GM21447 (cell line): ENCODE data around the gene PANK4.
A peak's percentile ranks its signal among the peaks of the same experiment; 100 is the strongest.
"Not testable (repeated sequence)": the region's sequence is repeated elsewhere in the genome, so short reads cannot be mapped to it uniquely, and the experiment has no call there.

Experiments
- ATAC-seq: cut with Tn5 transposase; IDR thresholded peaks from one replicate; pipeline ENCODE4 v1.9.1; 2021; ENCODE audit not compliant: unreplicated experiment

The PANK4 gene

GRCh38 chr1:2525920-2526823 lies at the start of gene PANK4:
Gene PANK4, minus strand, starts transcription at chr1:2526596. Its CDS starts 9 bp downstream, at chr1:2526587.
- ATAC-seq: peak; percentile 72

GRCh38 chr1:2574350-2574749 lies 48.0 kb upstream of the PANK4 start:
- ATAC-seq: no peak

GRCh38 chr1:2573250-2573920 lies 47.0 kb upstream of the PANK4 start:
- no peak for ATAC-seq

DNA sequence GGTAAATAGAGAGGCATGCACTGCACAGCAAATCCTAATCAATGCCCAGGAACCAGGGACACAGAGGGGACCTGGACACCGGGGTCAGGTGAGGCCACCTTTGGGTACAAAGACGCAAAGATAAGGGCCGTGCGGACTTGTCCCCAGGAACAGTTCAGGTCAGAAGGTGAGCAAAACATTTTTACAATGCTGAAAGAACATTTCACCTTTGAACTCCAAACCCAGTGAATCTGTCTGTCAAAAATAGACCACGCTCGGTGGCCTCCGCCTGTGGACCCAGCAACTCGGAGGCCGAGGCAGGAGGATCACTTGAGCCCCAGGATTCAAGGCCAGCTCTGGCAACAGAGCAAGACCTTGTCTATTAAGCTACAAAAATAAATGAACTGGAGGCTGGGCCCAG lies 45.0 kb upstream of the PANK4 start:
- no peak for ATAC-seq

DNA sequence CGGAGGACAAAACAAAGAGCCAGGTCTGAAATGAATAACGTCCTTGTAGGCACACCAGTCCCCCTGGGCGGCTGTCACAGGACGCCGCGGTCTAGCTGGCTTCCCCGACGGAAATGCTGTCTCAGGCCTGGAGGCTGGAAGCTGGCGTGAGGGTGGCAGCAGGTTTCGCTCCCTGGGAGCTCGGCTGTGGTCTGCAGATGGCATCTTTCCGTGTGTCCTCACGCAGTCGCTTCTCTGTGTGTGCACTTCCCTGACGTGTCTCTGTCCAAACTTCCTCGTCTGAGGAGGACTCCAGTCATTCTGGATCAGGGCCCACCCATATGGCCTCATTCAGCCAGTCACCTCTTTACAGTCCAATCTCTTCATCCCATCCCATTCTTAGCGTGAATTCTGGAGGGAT lies 43.9 kb upstream of the PANK4 start:
- no peak for ATAC-seq

DNA sequence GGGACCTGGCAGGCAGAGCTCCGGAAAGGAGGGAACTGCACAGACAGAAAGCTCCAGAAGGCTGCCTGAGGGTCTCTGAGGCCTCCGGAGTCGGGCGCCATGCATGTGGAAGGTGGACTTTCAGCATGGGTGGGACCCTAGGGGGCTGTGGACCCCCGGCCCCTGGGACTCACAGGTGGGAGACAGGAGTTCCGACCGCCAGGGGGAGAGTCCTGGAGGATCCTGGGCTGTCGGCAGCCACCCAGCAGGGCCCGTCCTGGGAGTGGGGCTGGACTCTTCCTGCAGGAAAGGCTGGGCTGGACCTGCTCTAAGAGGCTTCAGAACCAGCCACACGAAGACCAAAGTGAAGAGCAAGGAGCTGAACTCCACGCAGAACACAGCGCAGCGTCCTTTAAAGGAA lies 43.3 kb upstream of the PANK4 start:
- not testable (repeated sequence) for ATAC-seq

DNA sequence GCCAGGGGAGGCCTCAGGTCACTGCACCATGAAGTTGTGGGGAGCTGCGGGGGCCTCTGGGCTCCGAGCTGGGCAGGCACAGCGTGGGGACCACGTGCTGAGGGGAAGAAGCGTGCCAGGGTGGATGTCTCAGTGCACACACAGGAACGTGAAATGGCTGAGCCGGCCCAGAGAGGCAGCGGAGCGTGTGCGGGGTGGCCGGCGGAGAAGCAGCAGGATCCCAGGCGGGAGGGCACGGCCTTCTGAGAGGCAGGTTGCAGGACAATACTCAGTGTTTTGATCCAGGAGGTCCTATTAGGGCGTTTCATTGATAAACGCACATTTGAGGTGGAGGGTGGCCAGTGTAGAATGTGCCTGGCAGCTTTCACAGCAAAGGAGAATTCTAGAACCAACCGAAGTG lies 42.7 kb upstream of the PANK4 start:
- ATAC-seq: no peak

GRCh38 chr1:2568187-2568816 lies 41.9 kb upstream of the PANK4 start:
- not testable (repeated sequence) for ATAC-seq

DNA sequence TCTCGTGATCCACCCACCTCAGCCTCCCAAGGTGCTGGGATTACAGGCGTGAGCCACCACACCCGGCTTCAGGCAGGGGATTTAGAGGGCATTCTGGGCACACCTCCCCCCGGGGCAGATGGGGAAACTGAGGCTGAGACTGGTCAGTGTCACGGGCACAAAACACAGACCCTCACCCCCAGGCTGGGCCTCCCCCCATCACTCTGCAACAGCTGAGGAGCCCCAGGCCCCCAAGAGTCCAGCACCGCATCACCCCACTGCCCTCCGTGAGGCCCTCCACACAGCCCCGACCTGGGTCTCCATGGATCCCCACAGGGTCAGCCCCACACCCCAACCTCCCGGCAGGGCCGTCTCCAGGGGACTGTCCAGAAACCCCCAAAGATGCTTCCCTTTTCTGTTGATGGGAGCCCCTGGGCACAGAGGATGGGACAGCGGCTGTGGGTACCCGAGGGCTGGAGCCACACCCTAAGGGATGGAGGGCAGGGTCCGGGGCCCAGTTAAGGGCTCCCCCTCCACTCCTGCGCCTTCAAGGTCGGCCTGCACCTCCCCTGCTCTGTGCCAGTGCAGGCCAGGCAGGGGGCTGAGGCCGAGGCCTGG lies 40.8 kb upstream of the PANK4 start:
- no peak for ATAC-seq

DNA sequence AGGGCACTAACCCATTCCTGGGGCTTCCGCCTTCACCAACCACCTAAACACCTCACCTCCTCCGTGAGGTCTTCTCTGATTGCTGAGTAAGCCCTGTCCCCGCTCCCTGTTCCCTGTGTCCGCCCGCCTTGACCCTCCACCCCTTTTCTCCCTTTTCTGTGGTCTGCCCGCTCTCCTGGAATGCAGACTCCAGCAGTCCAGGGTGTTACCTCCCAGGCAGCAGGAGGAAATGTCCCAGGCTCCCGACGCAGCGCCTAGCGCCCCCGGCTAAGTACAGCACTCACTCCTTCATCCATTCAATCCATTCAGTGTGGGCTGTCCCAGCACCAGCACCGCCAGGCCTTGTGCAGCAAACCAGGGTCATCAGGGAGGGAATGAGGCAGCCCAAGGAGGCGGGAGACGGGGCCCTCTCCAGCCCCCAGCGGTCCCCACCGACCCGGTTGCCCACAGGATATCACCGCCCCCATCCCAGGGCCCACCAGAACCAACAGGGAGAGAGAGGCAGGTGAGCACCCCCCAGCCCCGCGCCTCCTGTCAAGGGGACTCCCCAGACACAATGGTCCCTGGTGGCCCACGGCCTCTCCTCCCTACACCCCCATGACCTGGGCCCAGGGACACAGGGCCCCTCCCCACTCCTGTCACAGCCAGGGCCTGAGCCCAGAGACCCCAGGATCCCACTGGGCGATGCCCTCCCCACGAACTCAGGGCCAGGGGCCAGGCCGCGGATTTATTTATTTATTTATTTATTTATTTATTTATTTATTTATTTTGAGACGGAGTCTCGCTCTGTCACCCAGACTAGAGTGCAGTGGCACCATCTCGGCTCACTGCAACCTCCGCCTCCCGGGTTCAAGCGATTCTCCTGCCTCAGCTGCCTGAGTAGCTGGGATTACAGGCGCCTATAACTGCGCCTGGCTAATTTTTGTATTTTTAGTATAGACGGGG lies 40.0 kb upstream of the PANK4 start:
- no peak for ATAC-seq

DNA sequence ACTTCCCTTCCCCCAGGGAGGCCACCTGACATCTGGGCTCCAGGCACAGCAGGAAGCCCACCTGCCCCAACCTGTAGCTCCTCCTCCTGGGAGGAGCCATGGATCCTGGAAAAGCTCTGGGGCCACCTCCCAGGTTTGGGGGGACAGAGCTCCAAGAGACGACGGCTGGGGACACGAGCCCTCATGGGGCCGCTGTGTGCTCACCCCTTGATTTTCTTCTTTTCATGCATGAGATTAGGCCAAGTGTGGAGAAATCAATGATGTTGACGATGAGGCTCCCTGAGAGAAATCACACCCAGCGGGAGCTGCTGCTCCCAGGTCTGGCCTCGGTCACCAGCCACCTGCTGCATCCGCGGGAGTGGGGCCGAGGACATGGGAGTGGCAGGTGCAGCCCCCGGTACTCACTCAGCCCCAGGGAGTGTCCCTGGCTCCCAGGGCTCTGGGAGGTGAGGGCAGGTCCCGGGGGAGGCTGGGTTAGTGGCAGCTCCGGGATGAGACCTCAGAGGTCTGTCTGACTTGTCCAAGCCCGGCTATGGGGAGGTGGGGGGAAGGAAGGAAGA lies 38.5 kb upstream of the PANK4 start:
- no peak for ATAC-seq

GRCh38 chr1:2564006-2564814 lies 37.8 kb upstream of the PANK4 start:
- no peak for ATAC-seq

GRCh38 chr1:2563205-2563604 lies 36.8 kb upstream of the PANK4 start:
- ATAC-seq: no peak

DNA sequence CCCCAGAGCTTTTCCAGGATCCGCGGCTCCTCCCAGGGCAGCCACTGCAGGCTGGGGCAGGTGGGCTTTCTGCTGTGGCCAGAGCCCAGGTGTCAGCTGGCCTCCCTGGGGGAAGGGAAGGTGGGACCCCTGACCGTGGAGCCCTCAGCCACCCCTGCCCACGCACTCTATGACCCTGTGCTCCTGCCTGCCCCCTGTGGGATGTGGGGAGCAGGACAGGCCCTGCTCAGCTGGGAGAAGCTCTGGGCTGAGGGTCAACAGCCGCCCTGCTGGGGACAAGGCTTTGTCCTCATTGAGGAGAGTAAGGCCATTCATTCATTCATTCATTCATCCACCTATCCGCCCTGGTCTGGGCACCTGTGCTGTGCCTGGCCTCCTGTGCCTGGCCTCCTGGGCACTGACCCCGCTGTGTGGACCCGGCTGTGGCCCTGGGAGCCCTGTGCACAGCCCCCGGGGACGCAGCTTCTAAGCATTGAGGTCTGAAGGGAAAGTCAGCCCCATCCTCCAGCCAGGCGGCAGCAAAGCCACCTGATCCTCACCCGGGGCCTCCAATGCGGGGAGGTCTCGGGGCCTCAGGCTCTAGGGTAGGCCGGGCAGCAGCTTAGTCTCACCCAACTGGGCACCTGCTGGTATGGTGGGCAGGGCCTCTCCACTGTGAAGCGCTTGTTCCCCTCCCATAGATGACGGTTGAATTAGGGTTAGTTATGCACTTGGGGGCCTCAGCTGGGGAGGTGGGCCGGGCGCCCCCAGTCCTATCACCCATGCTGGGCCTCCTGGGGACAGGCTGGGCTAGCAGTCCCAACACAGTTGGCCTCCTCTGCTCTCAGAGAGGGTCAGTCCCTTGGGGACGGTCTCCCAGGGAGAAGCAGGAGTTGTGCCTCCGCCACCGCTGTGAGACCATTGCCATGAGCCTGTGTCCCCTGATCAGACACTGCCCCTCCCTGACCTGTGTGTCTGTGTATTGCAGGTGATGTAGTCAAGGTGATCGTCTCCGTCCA lies 35.8 kb upstream of the PANK4 start:
- ATAC-seq: no peak

DNA sequence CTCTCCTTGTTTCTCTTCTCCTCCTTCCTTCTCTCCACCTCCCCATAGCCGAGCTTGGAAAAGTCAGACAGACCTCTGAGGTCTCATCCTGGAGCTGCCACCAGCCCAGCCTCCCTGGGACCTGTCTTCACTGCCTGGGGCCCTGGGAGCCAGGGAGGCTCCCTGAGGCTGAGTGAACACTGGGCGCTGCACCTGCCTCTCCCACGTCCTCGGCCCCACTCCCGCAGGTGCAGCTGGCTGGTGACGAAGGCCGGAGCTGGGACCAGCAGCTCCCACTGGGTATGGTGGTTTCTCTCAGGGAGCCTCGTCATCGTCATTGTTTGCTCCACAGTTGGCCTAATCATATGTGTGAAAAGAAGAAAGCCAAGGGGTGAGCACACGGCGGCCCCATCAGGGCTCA lies 35.0 kb upstream of the PANK4 start:
- ATAC-seq: no peak

- no peak for ATAC-seq
Observed at GRCh38 chr1:2560299-2561073, 34.1 kb upstream of the PANK4 start.
